Neural cell (in vitro differentiated cells): ENCODE measurements around the gene MDGA2. TPM values are rescaled to one million over a fixed set of nuclear protein-coding genes. Genes with fewer than 3 reads are reported as not detected.

Experiments used
- H2AFZ ChIP-seq: fragments of 200-600, 300-800 bp; sonication (generic), shearing (Covaris generic); 2 replicates; pipeline ENCODE4 v1.6.0; 2014; ENCODE audit warnings: low read depth, mild to moderate bottlenecking, antibody characterized with exemption, low read length, moderate library complexity
- H3F3A ChIP-seq: fragments of 200-600 bp; shearing (Covaris generic); 2 replicates; pipeline ENCODE4 v1.6.1; 2016; ENCODE audit warnings: mild to moderate bottlenecking, moderate library complexity, mixed read lengths, antibody characterized with exemption, low read length; ENCODE audit not compliant: insufficient read depth, poor library complexity, severe bottlenecking
- H3K27ac ChIP-seq: fragments of 200-600, 300-800 bp; sonication (generic), shearing (Covaris generic); 2 replicates; pipeline ENCODE4 v1.5.1; 2014; ENCODE audit warnings: mild to moderate bottlenecking, low read length, moderate library complexity
- H3K27me3 ChIP-seq: fragments of 300-800, 200-600 bp; sonication (generic), shearing (Covaris generic); 2 replicates; pipeline ENCODE4 v1.6.0; 2014; ENCODE audit warnings: mild to moderate bottlenecking, low read depth, low read length, moderate library complexity; ENCODE audit not compliant: insufficient read depth
- H3K36me3 ChIP-seq: fragments of 300-800, 200-600 bp; sonication (generic), shearing (Covaris generic); 2 replicates; pipeline ENCODE4 v1.5.1; 2014; ENCODE audit warnings: mild to moderate bottlenecking, antibody characterized with exemption, low read length, moderate library complexity; ENCODE audit not compliant: insufficient read depth
- H3K4me2 ChIP-seq: fragments of 300-800, 200-600 bp; sonication (generic), shearing (Covaris generic); 2 replicates; pipeline ENCODE4 v1.6.0; 2014; ENCODE audit warnings: mild to moderate bottlenecking, low read length
- H3K4me3 ChIP-seq: fragments of 300-800, 200-600 bp; sonication (generic), shearing (Covaris generic); 2 replicates; pipeline ENCODE4 v1.5.1; 2014; ENCODE audit warnings: mild to moderate bottlenecking, low read length, moderate library complexity
- H3K79me2 ChIP-seq: fragments of 200-600 bp; shearing (Covaris generic); replicated peaks from 2 replicates; pipeline ENCODE4 v1.6.0; 2014; ENCODE audit warnings: mild to moderate bottlenecking, low read length, moderate library complexity; ENCODE audit not compliant: insufficient read depth
- H3K9ac ChIP-seq: fragments of 300-800, 200-600 bp; sonication (generic), shearing (Covaris generic); 2 replicates; pipeline ENCODE4 v1.6.1; 2016; ENCODE audit warnings: mild to moderate bottlenecking, low read length, mixed read lengths
- H3K9me2 ChIP-seq: fragments of 200-600 bp; shearing (Covaris generic); 2 replicates; pipeline ENCODE4 v1.6.1; 2016; ENCODE audit warnings: mild to moderate bottlenecking, low read length, mixed read lengths; ENCODE audit not compliant: insufficient read depth
- H3K9me3 ChIP-seq: fragments of 200-600, 300-800 bp; sonication (generic), shearing (Covaris generic); 2 replicates; pipeline ENCODE4 v1.6.1; 2016; ENCODE audit warnings: mild to moderate bottlenecking, mixed run types, low read length, moderate library complexity, mixed read lengths
- H4K20me1 ChIP-seq: fragments of 200-600 bp; shearing (Covaris generic); 2 replicates; pipeline ENCODE4 v1.6.1; 2016; ENCODE audit warnings: mild to moderate bottlenecking, mixed run types; ENCODE audit not compliant: insufficient read depth
- CTCF ChIP-seq: fragments of 450-650 bp; IDR thresholded peaks from 2 replicates; pipeline ENCODE4 v1.5.1; 2014; ENCODE audit warnings: antibody characterized with exemption, mild to moderate bottlenecking, moderate library complexity; ENCODE audit not compliant: poor library complexity, severe bottlenecking
- EP300 ChIP-seq: fragments of 450-650 bp; conservative IDR thresholded peaks from 2 replicates; pipeline ENCODE4 v1.6.1; 2014; ENCODE audit warnings: antibody characterized with exemption, mild to moderate bottlenecking, moderate library complexity; ENCODE audit not compliant: poor library complexity, severe bottlenecking
- EZH2 ChIP-seq: fragments of 200-600, 300-800 bp; shearing (Covaris generic), sonication (generic); IDR thresholded peaks from 2 replicates; pipeline ENCODE4 v1.6.1; 2014; ENCODE audit warnings: antibody characterized with exemption, low read length, borderline replicate concordance, mild to moderate bottlenecking; ENCODE audit not compliant: insufficient read depth, poor library complexity, severe bottlenecking
- MXI1 ChIP-seq: fragments of 450-650 bp; conservative IDR thresholded peaks from 2 replicates; pipeline ENCODE4 v1.6.1; 2014; ENCODE audit warnings: antibody characterized with exemption, mild to moderate bottlenecking; ENCODE audit not compliant: poor library complexity, severe bottlenecking
- POLR2AphosphoS5 ChIP-seq: IDR thresholded peaks from 2 replicates; pipeline ENCODE4 v1.6.1; 2012
- RAD21 ChIP-seq: fragments of 450-650 bp; conservative IDR thresholded peaks from 2 replicates; pipeline ENCODE4 v1.6.1; 2014; ENCODE audit warnings: antibody characterized with exemption, mild to moderate bottlenecking, moderate library complexity
- REST ChIP-seq: IDR thresholded peaks from 2 replicates; pipeline ENCODE4 v1.6.1; 2012; ENCODE audit warnings: borderline replicate concordance
- SMC3 ChIP-seq: fragments of 450-650 bp; conservative IDR thresholded peaks from 2 replicates; pipeline ENCODE4 v1.6.1; 2014; ENCODE audit warnings: antibody characterized with exemption, mild to moderate bottlenecking, moderate library complexity; ENCODE audit not compliant: poor library complexity
- TAF1 ChIP-seq: IDR thresholded peaks from 2 replicates; pipeline ENCODE4 v1.6.1; 2012; ENCODE audit warnings: low read depth
- polyA plus RNA-seq: library from polyadenylated mRNA; depleted of rRNA; stranded (reverse); fragments of >200 nt; gene quantifications from 2 replicates; pipeline ENCODE4 v1.2.3, GENCODE V29; 2014

Gene MDGA2
- polyA plus RNA-seq, 1 donor from 2014 or later, result 3.8 TPM

- no peak overlapping the region for H3K9ac ChIP-seq
- no peaks in the 10 kb centered on the region for H3F3A ChIP-seq
- no peaks in the 10 kb centered on the region for H3K27me3 ChIP-seq
- H3K36me3 ChIP-seq, result no peaks in the 10 kb centered on the region
- H2AFZ ChIP-seq, result no peak overlapping the region
- H3K9me3 ChIP-seq, result no peaks in the 10 kb centered on the region
- no peak overlapping the region for H3K27ac ChIP-seq
- H4K20me1 ChIP-seq, result no peaks in the 10 kb centered on the region
- TF ChIP-seq RAD21, result no peak
- TF ChIP-seq EZH2, result no peak
- no peak for TF ChIP-seq CTCF
- TF ChIP-seq TAF1, result no peak
- TF ChIP-seq SMC3, result no peak
- no peak for TF ChIP-seq EP300
- no peak for TF ChIP-seq REST
- no peak for TF ChIP-seq MXI1
- TF ChIP-seq POLR2AphosphoS5, result no peak
- H3K4me3 ChIP-seq, result no peak overlapping the region
- no peak overlapping the region for H3K4me2 ChIP-seq
- H3K79me2 ChIP-seq, result no peaks in the 10 kb centered on the region
- no peaks in the 10 kb centered on the region for H3K9me2 ChIP-seq
Measured at GRCh38 chr14:46894476-46894875, 780.9 kb downstream of the MDGA2 start.

- no peak for TF ChIP-seq REST
- TF ChIP-seq POLR2AphosphoS5, result no peak
- TF ChIP-seq EP300, result no peak
- no peak for TF ChIP-seq TAF1
- TF ChIP-seq MXI1, result no peak
- TF ChIP-seq EZH2, result no peak
- TF ChIP-seq RAD21, result no peak
- no peak for TF ChIP-seq CTCF
- TF ChIP-seq SMC3, result no peak
- no peak overlapping the region for H3K27ac ChIP-seq
- H3K36me3 ChIP-seq, result no peaks in the 10 kb centered on the region
- no peak overlapping the region for H2AFZ ChIP-seq
- no peak overlapping the region for H3K9ac ChIP-seq
- H3K9me3 ChIP-seq, result no peaks in the 10 kb centered on the region
- no peaks in the 10 kb centered on the region for H3K27me3 ChIP-seq
- no peaks in the 10 kb centered on the region for H4K20me1 ChIP-seq
- H3K4me3 ChIP-seq, result no peak overlapping the region
- H3K9me2 ChIP-seq, result no peaks in the 10 kb centered on the region
- no peaks in the 10 kb centered on the region for H3K79me2 ChIP-seq
- H3K4me2 ChIP-seq, result no peak overlapping the region
- H3F3A ChIP-seq, result no peaks in the 10 kb centered on the region
Measured at GRCh38 chr14:46887144-46887543, 788.3 kb downstream of the MDGA2 start.
